NCI-H2107 (cell line): ENCODE results near the gene GPR4.
"Not testable (repeated sequence)": the region's sequence is repeated elsewhere in the genome, so short reads cannot be mapped to it uniquely, and the experiment has no call there.

Source experiments
- DNase-seq: peaks from one replicate; lab custom pipeline; 2025; lab: John Stamatoyannopoulos, UW

Gene GPR4

GRCh38 chr19:45601524-45602374 is at the start of gene GPR4:
Gene GPR4 (minus strand): TSS chr19:45602212. CDS start chr19:45591866, 10,346 bp downstream.
- DNase-seq: no peak

GRCh38 chr19:45650722-45651121 is 48.7 kb upstream of the GPR4 start:
- no peak for DNase-seq

GRCh38 chr19:45646345-45646698 is 44.3 kb upstream of the GPR4 start:
- DNase-seq: no peak

- DNase-seq: no peak
Measured at GRCh38 chr19:45645631-45646344, 43.8 kb upstream of the GPR4 start.

GRCh38 chr19:45645068-45645630 is 43.1 kb upstream of the GPR4 start:
- no peak for DNase-seq

GRCh38 chr19:45643927-45644771 is 42.1 kb upstream of the GPR4 start:
- no peak for DNase-seq

GRCh38 chr19:45643024-45643926 is 41.3 kb upstream of the GPR4 start:
- peak; percentile 63 for DNase-seq

GRCh38 chr19:45641274-45642105 is 39.5 kb upstream of the GPR4 start:
- DNase-seq: no peak

GRCh38 chr19:45640849-45641273 is 38.8 kb upstream of the GPR4 start:
- DNase-seq: no peak

- no peak for DNase-seq
Measured at GRCh38 chr19:45638930-45639729, 37.1 kb upstream of the GPR4 start, which contains the start of gene EML2. Gene EML2 (minus strand): TSS chr19:45639397. CDS start chr19:45639376, 21 bp downstream.

GRCh38 chr19:45637890-45638667 is 36.1 kb upstream of the GPR4 start:
- no peak for DNase-seq

- DNase-seq: no peak
Measured at GRCh38 chr19:45636902-45637301, 34.9 kb upstream of the GPR4 start.

- no peak for DNase-seq
Measured at GRCh38 chr19:45636275-45636674, 34.3 kb upstream of the GPR4 start.

GRCh38 chr19:45632468-45633196 is 30.6 kb upstream of the GPR4 start:
- no peak for DNase-seq

GRCh38 chr19:45630463-45630862 is 28.5 kb upstream of the GPR4 start:
- no peak for DNase-seq

GRCh38 chr19:45629704-45630103 is 27.7 kb upstream of the GPR4 start:
- DNase-seq: no peak

- DNase-seq: not testable (repeated sequence)
Measured at GRCh38 chr19:45628219-45628618, 26.2 kb upstream of the GPR4 start.

- no peak for DNase-seq
Measured at GRCh38 chr19:45623984-45624383, 22.0 kb upstream of the GPR4 start.
